H7 (cell line): Measurements from ENCODE around the gene FEV. TPM values are rescaled to one million over a fixed set of nuclear protein-coding genes. Genes with fewer than 3 reads are reported as not detected.
"Not testable (repeated sequence)": the region's sequence is repeated elsewhere in the genome, so short reads cannot be mapped to it uniquely, and the experiment has no call there.

Experiments
- DNase-seq: peaks from one replicate; pipeline ENCODE4 v3.0.0; 2012
- H3K27me3 ChIP-seq: 2 replicates; pipeline ENCODE4 v1.6.0; 2011; ENCODE audit warnings: mild to moderate bottlenecking, low read length; ENCODE audit not compliant: control insufficient read depth, insufficient read depth
- H3K36me3 ChIP-seq: replicated peaks from 2 replicates; pipeline ENCODE4 v1.5.1; 2011; ENCODE audit warnings: low read length; ENCODE audit not compliant: control insufficient read depth, insufficient read depth
- H3K4me3 ChIP-seq: 2 replicates; pipeline ENCODE4 v1.5.1; 2011; ENCODE audit warnings: low read depth, mild to moderate bottlenecking, control low read depth, low read length, moderate library complexity; ENCODE audit not compliant: insufficient read depth
- total RNA-seq: library from RNA; depleted of rRNA; stranded (reverse); fragments of >200 nt; shearing (Covaris generic); gene quantifications from 2 replicates; pipeline ENCODE4 v1.2.3, GENCODE V29; 2014; rRNA removed

FEV gene
- total RNA-seq, 1 experiment from 2014 or later, result not detected

DNA sequence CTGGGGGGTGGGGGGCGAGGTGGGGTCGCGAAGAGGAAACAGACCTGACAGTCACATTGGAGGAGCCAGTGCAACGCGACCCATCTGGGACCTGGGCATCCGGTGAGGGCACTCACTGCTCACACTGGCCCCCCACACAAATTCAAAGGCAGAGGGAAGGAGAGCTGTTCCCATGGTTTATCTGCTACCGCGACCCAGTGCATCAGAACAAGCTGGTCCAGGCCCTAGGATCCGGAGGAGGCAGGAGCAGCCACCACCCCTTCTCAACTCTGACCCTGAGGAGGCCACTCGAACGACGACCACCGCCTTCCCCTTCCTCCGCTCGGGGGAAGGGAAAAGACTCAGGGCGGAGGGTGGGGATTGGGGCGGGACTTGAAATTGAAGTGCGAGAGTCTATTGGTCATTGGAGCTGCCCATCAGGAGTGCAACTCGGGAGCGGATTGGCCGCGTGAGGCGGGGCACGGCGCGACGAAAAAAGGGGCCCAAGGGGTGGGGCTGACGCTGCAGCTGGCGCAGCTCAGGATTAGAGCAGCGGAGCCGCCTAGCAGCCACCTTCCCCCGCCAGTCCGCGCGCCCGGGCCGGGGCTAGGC is 25.7 kb downstream of the FEV start, which contains the start of gene CDK5R2:
TSS of gene CDK5R2 (plus strand) at position 526 of the 591 bp plus-strand sequence. CDS start 155 bp downstream, outside the sequence.
- peak; percentile 99 for DNase-seq
- peak within 1 kb of the TSS; percentile 72 for H3K4me3 ChIP-seq
- H3K27me3 ChIP-seq, result peaks cover 70% of the 10 kb centered on the region
- no peaks in the 10 kb centered on the region for H3K36me3 ChIP-seq

GRCh38 chr2:218958276-218958675 is 26.7 kb downstream of the FEV start:
- Histone ChIP-seq H3K4me3 (no peak overlapping the region), H3K27me3 (peaks cover 73% of the 10 kb centered on the region)
- DNase-seq, result no peak

GRCh38 chr2:218957671-218958070 is 27.3 kb downstream of the FEV start:
- no peaks in the 10 kb centered on the region for H3K36me3 ChIP-seq
- no peak for DNase-seq
- no peak overlapping the region for H3K4me3 ChIP-seq
- peaks cover 72% of the 10 kb centered on the region for H3K27me3 ChIP-seq

More at GRCh38 chr2:218958276-218958675, 26.7 kb downstream of the FEV start:
- no peaks in the 10 kb centered on the region for H3K36me3 ChIP-seq

DNA sequence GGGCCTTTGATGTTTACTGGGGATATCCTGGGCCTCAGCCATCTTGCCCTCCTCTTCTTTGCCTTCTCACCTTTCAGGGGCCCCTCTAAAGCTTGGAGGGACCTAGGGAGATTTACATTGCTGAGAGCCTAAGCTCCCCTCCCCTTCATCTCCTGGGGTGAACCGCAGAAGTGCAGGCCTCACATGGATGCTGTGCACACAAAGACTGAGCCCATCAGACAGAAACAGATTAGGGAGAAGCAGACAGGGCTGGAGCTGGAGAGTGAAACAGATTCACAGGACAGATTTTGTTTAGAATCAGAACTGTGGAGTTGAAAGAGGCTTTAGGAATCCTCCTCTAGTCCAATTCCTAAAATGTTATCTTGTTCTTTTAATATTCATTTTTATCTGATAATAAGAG is 28.9 kb downstream of the FEV start:
- H3K27me3 ChIP-seq, result peaks cover 58% of the 10 kb centered on the region
- no peak for DNase-seq

DNA sequence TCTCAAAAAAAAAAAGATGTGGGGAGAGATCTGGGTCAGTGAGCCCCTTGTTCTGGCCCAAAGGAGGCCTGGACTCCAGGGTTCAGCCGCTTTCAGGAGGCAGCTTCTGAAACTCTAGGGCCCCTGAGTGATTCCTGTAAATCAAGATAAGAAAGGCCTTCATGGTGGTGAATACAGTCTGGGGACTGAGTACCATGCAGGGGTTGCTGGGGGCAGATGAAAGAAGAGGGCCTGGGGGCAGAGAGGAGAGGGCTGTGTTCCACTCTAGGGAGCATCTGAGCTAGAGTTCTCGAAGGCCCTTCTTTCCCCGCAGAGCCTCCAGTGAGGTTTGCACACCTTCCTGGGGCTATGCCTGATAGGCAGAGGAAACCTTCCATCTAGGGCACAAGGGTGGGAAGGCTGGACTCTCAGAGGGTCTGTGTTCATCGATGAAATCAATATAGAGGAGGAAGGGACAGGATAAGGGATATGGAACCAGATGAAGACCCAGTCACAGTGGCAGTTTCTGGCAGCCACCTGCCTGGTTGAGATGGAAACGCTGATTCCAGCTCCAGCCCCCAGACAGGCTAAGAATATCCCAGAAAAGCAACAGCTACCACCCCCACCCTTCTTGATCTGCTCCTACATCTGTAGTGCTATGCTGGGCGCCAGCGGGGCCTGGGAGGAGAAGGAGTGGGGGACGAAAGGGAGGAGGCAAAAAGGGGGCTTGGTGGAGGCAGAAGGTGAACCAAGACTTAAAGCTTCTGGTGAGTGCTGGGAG is 30.3 kb downstream of the FEV start:
- DNase-seq, result no peak
- H3K4me3 ChIP-seq, result no peak overlapping the region
- no peaks in the 10 kb centered on the region for H3K36me3 ChIP-seq
- peaks cover 47% of the 10 kb centered on the region for H3K27me3 ChIP-seq

More for the DNA sequence above, 28.9 kb downstream of the FEV start:
- Histone ChIP-seq H3K4me3 (no peak overlapping the region), H3K36me3 (no peaks in the 10 kb centered on the region)

GRCh38 chr2:218953366-218953954 is 31.5 kb downstream of the FEV start:
- H3K4me3 ChIP-seq, result no peak overlapping the region
- H3K27me3 ChIP-seq, result peaks cover 36% of the 10 kb centered on the region
- DNase-seq, result peak; percentile 67
- H3K36me3 ChIP-seq, result no peaks in the 10 kb centered on the region

DNA sequence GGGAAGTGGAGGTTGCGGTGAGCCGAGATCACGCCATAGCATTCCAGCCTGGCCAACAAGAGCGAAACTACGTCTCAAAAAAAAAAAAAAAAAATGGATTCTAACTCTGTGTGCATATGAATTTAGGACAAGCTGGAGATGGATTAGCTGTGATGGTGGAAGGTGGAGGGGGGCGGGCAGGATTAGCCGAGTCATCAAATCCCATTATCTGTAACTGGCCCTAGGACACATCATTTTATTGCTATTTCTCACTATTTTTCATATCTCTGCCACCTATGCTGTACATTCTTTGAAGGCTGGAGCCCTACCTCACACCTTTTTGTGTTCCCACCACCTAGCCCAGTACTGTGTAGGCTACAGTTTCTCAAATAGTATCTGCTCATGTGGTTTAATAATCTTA is 32.8 kb downstream of the FEV start:
- Histone ChIP-seq H3K4me3 (no peak overlapping the region), H3K36me3 (no peaks in the 10 kb centered on the region), H3K27me3 (peaks cover 23% of the 10 kb centered on the region)
- no peak for DNase-seq

GRCh38 chr2:218946621-218947020 is 38.4 kb downstream of the FEV start:
- DNase-seq, result no peak
- Histone ChIP-seq H3K27me3 (peaks cover 2% of the 10 kb centered on the region; the same call in 1 of the 2 replicates), H3K36me3 (no peaks in the 10 kb centered on the region), H3K4me3 (no peak overlapping the region)

- DNase-seq, result no peak
- H3K4me3 ChIP-seq, result no peak overlapping the region
- no peaks in the 10 kb centered on the region; the same call in 1 of the 2 replicates for H3K27me3 ChIP-seq
These were observed 40.1 kb downstream of the FEV start for GRCh38 chr2:218944759-218945404.

DNA sequence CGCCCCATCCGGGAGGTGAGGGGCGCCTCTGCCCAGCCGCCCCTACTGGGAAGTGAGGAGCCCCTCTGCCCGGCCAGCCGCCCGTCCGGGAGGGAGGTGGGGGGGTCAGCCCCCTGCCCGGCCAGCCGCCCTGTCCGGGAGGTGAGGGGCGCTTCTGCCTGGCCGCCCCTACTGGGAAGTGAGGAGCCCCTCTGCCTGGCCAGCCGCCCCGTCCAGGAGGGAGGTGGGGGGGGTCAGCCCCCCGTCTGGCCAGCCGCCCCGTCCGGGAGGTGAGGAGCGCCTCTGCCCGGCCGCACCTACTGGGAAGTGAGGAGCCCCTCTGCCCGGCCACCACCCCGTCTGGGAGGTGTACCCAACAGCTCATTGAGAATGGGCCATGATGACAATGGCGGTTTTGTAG is 53.2 kb downstream of the FEV start:
- H3K4me3 ChIP-seq, DNase-seq, H3K27me3 ChIP-seq, H3K36me3 ChIP-seq: not testable (repeated sequence)

More at GRCh38 chr2:218944759-218945404, 40.1 kb downstream of the FEV start:
- H3K36me3 ChIP-seq, result no peaks in the 10 kb centered on the region

Other genes starting within 250 kb of the FEV start
- 14.3 and 15.4 TPM in 2 replicates for gene CYP27A1, start 203.0 kb downstream of the FEV start, total RNA-seq
- gene PRKAG3, start 153.4 kb downstream of the FEV start, total RNA-seq, result not detected in 2 replicates
- gene WNT6, start 125.4 kb downstream of the FEV start, total RNA-seq, result not detected in 2 replicates
- gene WNT10A, start 104.3 kb downstream of the FEV start, total RNA-seq, result 0.33 TPM in 1 of 2 replicates, not detected in the other
- gene CDK5R2, start 25.5 kb downstream of the FEV start, total RNA-seq, result 0.17 TPM in 1 of 2 replicates, not detected in the other
- gene CRYBA2, start 8.2 kb upstream of the FEV start, total RNA-seq, result not detected in 2 replicates
- 0.11 TPM in 1 of 2 replicates, not detected in the other for gene CFAP65, start 56.3 kb upstream of the FEV start, total RNA-seq
- 1.1 TPM in 2 replicates for gene IHH, start 75.7 kb upstream of the FEV start, total RNA-seq
- 22.0 and 22.7 TPM in 2 replicates for gene NHEJ1, start 175.6 kb upstream of the FEV start, total RNA-seq
- gene SLC23A3, start 184.8 kb upstream of the FEV start, total RNA-seq, result not detected in 2 replicates
- gene CNPPD1, start 191.7 kb upstream of the FEV start, total RNA-seq, result 27.7 and 33.2 TPM in 2 replicates
- gene RETREG2, start 193.1 kb upstream of the FEV start, total RNA-seq, result 60.2 and 64.5 TPM in 2 replicates
- gene ZFAND2B, start 221.6 kb upstream of the FEV start, total RNA-seq, result 25.3 and 29.9 TPM in 2 replicates
- gene ABCB6, start 233.8 kb upstream of the FEV start, total RNA-seq, result 50.4 and 74.8 TPM in 2 replicates
- 32.5 and 38.6 TPM in 2 replicates for gene ATG9A, start 244.5 kb upstream of the FEV start, total RNA-seq
- 56.9 and 63.4 TPM in 2 replicates for gene ANKZF1, start 244.6 kb upstream of the FEV start, total RNA-seq